ENCODE data around the gene TCF4.

Gene TCF4

DNA sequence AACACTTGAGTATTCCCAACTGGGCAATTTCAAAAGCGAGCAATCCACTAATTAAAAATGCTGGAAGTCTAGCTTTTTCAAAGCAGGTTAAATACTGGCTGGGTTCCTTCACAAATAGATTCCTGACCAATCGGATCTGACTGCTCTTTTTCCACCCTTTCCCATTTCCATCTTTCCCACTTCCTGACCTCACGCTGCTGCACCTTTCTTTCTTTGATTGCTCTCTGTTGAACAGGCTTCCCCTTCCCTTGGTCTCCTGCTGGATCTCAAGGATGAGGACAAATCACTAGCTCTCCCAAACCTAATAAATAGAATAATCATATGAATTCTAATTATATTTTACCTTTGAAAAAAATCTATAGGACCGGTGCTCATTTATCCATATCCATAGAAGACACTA lies 121.2 kb downstream of the TCF4 start:
- DNase-seq, result no peak

DNA sequence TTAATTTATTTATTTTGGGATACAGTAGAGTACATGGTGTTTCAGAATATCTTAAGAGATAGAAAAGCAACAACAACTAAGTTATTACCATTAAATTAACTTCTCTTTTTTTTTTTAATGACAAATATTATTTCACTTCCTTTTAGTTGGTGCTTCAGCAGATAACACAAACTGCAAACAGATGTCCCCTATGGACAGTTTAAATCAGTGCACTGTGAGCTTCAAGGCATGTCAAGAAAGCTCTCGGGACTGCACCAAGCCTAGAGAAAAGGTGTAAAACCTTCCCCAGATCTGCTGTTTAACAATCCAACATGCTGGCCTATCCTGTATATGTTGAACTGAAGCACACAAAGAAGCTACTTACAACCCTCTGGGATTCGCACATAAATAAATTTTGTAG lies 122.7 kb downstream of the TCF4 start:
- DNase-seq, result no peak

DNA sequence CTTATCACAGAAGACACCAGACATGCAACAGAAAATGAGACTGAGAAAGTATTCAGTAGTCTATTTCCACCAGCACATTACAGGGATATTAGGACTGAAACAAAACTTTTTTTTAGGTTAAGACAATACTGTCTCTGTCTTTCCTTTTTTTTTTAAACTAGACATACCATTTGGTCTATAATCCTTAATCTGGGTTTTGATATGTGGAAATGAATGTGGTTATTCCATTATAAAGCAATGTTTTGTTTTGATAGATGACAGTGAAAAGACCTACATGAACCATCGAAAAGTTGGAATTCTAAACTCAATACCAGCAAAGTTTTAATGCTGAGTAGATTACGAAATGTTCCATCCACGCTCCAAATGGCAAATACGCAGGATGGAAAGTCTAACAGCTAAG lies 123.4 kb downstream of the TCF4 start:
- no peak for DNase-seq

DNA sequence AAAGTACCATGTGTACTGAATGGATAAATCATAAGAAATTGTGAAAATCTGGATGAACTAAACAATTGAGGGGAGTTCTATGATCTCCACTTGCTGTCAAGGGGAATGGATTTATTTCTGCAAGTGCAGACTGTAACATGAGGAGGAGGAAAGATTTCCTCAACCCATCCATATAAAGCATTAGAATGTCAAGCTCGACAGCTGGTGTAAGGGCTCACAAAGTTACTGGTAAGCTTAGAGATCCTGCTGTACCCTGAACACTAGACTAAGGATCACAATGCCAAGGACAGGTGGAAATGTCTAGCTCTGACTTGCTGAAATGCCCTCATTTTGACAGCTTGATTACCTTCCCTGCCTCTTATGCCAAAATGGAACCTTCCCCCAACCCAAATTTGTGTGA lies 125.3 kb downstream of the TCF4 start:
- DNase-seq, result no peak

DNA sequence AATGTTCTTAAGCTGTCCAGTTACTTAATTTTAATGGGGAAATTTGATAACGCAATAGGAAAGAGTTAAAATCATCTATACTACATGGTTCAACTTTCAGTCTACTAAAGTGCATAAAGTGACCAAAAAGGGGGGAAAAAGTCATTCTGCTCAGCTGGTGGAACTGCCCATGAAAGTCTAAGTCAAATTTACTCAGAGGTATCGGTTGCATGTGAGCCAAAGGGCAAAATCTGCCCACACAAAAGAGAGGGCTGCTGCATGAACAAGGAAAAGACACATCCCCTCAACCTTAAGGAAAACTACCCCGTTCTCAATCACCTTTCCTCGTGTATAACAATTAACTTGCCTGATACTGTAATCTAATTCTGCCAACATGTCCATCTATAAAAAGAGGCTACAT lies 126.1 kb downstream of the TCF4 start:
- DNase-seq, result no peak

DNA sequence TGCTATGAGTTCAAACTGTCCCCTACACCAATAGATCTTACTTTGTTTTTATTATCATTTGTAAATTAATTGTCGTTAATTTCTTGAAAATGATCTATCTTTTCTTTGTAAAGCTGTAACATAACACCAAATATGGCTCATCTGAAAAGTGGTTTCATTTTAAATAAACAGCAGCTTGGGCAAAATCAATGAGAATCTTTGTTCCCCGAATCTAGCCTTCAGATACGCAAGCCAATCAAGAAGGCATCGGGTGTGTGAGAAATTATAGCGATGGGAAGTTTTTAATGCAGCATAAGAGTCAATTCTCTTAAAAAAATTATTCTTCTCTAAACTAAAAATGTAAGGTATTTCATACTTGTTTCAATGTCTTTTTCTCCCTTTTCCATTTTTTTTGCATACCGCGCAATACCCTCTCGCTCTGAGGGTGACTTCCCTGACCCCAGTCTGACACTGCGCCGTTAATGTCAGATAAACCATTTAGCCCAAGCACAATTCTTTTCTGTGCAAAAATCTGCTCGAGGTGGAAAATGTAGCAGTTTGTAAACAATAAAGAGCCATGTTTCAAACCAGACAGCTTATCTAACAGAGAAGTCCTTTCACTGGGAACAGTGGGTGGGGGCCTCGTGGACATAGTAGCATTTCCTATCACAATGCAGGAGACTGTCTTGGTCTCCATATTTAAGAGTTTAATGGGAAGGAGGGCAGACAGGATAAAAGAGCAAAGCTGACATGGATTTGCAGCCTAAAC lies 129.4 kb downstream of the TCF4 start:
- no peak for DNase-seq

DNA sequence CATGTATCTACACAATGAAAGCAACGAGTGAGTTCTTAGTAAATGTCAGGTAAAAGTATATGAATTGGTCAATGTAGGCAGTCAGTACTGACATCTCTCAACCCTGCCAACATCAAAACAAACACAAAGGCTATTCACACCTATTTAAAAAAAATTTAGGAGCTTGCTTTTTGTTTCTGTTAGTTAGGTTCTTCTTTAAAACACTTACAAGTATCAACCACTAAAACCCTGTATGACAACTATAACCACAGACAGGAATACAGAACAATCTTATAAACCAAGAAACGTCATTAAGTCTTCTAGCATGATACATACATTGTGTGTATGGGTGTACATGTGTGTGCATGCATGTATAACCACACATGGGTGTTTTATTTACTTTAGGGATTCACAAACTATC lies 131.0 kb downstream of the TCF4 start:
- no peak for DNase-seq

DNA sequence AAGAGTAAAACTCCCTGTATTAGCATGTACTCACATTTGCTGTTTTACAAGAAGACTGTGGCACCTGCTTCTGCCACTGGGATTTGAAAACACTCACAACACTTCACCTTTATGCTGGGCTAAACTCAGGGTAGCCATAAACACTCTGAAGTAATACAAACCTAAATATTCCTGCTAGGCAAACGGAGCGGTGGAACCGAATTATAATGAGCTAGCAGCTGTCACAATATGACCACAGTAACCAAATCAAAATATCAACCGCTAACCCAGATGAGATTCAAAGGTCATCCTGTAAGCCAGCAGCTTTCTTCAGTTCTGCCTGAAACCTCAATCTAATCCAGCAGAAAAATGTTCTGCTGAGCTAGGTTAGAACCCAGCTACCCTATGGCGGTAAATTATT lies 132.1 kb downstream of the TCF4 start:
- DNase-seq, result no peak

DNA sequence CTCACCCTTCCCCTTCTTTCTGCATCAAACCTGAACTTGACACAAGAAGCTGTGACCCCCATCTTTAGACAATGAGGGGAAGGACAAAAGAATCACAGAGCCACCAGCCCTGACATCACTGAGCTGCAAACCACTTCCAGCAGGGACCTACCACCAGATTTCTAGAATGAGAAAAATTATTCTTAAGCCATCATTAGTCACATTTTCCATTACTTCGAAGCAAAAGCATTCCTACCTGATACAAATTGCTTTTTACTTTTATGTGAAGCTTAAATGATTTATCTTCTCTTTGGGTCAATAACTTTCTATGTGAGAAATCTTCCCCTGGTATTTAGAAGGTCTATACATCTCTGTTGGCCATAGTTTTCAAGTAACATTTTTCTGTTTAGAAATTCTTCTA lies 134.8 kb downstream of the TCF4 start:
- no peak for DNase-seq

DNA sequence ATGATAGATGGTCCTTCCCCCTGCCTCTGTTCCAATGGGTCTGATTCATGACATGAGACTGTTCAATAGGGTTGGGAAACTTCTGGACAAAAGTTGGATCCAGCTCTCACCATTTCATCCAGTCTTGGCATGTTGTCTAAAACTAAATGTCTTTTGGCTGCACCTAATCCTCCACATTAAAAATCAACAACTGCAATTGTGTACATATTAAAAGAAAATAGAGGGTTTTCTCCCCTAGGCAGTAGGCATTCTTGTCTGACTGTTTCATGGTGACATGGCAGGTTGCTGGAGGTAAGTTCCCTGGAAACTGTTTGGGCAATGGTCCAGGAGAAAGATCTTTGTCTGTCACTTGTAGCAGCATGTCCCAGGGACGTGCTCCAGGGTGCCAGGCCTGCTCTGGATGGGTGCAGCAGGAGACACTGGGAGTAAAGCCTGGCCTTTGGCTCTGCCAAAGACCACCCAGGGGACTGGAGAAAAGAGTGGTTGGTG lies 135.8 kb downstream of the TCF4 start:
- DNase-seq, result no peak

DNA sequence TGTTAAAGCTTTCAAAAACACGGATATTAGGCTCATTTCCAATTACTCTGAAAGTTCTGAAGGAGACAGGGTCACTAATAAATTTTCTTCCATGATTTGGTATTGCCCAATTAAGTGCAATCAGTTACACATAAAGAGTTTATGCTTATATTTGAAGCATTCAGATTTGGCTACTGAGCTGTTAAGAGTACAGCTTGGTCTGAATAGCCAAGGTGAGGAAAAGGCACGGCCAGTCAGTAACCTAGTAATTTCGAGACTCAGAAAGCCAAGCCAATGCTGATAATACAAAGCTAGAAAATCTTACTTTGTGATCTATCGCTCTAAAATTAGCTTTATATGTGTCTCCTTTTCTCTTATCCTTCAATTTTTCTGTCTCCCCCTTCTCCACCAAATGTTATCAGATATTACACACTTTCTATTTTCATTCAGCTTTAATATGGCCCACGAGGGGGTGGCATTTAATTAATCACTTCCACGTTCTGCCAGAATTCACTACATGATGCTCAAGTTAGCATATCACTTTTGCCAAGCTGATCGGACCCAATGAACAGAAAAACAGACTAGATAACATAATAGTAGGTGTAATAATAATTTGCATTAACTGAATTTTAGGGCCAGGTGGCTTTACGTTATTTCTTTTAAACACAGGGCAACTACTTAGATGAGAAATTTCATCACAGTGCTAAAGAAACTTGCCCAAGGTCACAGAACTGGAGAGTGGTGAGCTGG lies 138.4 kb downstream of the TCF4 start:
- DNase-seq, result no peak

DNA sequence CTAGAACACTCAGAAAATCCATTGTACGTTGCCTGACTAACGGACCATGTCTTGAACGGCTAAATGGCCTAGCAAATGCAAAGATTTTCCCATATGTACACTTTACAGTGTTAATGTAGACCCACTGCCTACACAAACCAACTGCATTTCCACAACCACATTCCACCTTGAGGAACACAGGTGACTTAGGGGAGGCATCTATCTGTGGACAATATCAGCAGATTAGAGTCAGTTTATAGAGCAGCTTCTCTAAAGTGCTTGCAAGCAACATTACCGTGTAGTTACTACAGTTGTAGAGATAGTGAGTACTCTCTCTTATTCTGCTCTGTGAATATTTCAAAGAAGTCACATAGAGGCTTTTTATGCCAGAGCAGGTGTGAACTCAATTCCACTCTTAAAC lies 139.6 kb downstream of the TCF4 start:
- no peak for DNase-seq

DNA sequence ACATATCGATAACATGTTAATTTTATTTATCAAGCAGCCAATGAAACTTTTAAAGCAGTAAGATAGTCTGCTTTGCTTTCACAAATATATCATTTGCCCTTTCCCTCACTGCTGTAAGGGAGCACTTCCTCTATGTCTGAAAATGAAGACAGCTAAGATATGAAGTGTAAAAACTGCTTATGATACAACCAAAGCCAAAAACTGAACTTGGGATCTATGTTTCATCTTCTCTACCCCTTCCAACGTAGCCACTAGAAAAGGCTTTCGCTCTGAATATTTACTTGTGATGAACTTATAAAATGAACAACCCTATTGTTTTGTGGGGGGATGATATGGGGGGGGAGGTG lies 140.3 kb downstream of the TCF4 start:
- no peak for DNase-seq

DNA sequence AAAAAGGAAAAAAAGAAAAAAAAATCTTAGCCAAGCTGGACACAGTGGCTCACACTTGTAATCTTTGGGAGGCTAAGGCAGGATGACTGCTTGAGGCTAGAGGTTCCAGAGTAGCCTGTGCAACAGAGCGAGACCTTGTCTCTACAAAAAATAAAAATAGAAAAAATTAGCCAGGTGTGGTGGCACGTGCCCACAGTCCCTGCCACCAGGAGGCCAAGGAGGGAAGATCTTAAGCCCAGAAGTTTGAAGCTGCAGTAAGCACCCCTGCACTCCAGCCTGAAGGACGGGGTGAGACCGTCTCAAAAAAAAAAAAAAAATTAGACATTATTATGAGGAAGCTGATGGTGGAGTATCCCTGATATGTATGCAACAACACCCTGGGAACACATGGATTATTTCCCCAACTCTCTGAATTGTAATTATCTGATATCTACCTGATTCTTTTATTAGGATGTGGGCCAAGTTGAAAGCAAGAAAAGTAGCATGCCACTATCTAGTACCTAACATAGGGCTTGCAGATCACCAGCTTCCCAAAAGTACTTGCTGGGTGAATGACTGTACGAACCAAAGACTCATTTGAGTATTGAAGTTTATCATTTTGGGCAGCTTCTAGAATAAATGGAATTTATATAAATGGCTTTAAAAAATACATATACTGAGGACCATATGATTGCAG lies 140.9 kb downstream of the TCF4 start:
- no peak for DNase-seq

DNA sequence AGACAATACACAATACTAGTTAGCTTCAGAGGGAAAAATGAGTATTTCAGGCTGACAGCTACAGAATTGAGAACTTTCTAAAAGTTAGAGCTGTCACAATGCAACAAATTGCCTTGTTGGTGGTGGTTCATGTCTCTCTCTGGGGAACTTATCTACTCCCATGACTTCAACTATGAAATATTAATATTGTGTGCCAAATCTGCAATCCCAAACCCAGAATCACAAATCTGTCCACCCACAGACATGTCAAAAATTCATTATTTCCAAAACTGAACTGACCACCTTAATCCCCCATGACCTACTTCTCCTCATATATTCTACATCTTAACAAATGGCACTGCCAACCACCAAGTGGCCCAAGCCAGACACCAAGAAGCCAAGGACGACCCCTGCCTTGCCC lies 143.5 kb downstream of the TCF4 start:
- DNase-seq, result no peak

DNA sequence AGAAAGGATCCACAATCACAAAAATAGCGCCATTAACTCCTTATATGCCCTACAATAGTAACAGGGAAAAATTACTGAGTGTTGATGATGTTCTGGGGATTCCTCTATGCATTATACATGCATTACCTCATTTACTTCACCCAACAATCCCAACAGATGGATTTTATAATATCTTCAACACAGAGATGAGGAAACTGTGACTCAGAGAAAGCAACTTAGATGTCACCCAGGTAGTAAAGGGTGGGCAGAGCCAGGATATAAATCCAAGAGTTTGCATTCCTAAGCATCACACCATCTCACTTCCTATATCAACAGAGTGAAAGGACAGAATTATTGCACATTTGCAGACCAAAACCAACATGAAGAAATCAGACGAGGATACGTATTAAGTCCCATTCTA lies 144.2 kb downstream of the TCF4 start:
- no peak for DNase-seq

DNA sequence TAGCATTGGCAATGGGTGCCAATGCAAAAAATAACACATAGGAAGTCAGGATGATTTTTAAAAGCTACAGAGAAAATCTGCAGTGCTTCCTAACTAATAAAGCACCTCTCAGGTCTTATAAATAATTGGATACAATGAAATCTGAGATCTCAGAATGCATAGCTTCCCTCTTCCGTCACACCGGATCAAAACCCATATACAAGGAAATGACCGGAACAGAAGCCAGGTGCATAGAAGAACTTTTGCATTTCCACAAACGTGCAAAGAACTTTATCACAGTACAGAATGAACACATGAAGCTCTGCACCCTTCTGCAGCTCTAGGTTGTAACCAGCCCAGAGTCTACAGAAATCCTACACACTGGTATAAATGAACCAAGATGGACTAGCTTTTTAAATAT lies 145.4 kb downstream of the TCF4 start:
- no peak for DNase-seq

DNA sequence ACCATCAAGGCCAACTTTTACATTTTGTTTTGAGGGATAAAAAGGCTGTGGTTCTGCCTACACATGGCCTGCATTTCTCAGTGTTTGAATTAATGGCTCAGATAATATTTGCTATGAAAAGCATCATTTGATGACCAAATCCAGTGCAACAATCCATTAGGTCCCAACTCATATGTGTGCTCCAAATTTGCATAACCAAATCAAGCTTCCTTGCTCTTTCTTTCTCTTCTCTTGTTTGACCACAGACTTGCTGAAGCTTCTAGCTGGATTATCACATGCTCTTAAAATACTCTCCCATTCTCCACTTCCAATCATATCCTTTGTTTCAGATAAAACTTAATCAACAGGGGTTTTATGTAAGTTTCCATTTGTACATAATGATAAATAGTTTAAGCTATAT lies 147.0 kb downstream of the TCF4 start:
- no peak for DNase-seq

DNA sequence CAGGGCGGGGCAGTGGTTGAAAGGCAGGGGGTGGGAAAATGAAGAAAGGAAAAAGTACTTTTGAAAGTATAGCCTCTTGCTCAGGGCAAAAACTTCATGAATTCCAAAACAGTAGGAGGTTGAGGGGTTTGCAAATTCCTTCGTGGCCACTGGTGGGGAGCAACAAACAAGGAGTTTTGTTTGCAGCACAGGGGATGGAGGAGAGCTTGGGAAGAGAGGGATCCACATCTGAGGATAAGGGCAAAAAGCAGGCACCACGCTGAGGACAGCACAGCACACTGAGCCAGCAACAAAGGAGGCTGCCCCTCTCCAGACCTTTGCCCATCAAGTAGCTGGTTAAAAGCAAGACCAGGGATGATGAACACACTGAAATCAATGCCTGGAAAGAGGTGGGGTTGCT lies 148.9 kb downstream of the TCF4 start:
- DNase-seq, result no peak

DNA sequence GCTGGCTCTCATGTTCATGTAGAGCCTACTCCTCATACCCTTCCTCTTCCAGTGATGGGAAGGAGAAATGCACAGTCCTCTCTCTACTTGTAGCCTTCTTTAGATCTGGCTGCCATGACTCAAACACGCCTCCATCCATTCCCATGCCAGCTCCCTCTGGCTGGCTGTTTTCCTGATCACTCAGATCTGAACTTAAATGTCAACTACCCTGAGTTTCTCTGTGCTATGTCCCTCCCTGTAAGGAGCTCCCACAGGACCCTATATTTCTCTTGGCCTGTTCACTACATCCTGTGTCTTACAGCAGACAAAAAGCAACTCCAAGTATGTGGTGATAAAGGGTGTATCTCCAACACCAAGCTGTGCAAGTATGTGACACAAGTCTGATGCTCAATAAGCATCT lies 152.4 kb downstream of the TCF4 start:
- DNase-seq, result no peak

DNA sequence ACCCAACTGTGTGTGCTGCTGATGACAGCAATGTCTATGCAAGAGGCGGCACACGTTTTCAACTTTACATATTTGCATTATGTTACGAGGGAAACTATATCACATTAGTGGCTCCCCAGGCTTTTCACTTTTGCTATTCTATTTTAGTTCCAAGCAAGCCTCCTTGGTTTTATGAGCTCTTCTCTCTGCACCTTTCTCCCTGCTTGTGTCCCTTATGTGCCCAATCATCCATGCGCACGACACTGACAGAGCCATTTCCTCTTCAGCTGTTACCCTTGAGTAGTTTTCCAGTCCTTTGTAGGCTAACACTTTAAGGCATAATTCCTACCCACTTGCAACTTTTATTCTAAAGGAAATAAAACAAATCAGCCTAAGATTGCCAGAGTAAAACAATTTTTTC lies 154.3 kb downstream of the TCF4 start:
- DNase-seq, result no peak

DNA sequence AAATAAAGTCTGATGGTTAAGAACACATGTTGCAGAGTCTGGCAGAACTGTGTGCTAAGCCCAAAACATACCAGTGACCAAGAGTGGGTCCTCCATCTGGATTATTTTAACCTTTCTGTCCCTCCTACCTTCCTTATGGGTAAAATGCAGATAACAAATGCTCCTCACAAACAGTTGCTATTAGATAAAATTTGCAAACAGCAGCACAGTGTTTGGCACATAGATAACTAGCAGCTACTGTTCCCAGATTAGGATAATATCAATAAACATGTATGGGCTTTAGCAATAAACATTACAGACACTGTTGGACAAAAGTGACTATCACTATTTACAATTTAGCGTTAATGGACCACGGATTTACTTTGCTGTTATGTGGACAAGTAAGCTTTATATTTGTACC lies 154.9 kb downstream of the TCF4 start:
- DNase-seq, result no peak

DNA sequence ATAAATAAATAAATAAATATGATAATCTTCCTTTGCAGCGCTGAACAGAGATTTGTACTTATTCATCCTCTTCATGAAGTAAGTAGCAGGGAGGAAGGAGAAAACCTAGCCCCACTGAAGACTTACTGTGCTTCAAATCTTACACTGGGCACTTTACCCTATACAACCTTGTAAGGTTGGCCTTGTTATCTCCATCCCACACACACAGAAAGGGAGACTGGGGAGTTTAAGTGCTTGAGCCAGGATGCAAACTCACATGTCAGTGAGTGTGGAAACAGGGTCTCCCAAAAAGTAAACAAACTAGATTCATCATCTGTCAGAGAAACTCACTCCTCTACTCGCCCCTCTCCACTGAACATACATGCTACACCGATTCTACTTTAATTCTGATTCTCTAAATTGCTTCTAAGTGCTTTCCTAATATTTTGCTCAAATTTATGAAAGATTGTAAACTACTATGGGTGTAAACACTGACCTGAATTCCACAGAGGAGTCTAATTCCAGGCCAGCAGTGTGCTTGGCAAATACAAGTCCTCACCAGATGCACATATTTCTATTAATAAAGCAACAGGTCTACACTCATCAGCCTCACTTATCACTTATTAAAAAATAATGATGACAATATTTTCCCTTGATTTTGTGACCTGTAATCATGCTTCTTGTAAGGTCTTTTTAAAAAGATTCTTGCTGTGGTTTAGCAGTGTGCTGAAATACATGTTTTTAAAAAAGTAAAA lies 155.5 kb downstream of the TCF4 start:
- no peak for DNase-seq

DNA sequence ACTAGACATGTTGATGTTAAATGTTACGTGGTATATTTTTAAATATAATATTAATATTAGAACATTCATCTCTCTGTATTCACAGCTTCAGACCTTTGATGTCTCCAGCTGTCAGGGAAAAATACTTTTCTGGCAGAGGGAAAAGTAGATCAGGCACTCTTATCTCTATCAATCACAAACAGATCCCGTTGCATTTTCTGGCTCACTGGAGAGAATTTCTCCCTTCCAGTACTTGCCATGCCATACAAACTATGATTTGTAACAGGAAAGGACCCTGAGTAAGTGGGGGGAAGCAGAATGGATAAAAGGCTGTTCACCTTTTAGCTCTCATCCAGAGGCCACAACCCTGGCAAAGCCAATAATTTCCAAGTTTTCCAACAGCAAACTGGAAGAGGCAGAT lies 158.0 kb downstream of the TCF4 start:
- no peak for DNase-seq

All from 8988T (cell line).